ENCODE measurements around the gene KCNAB3. TPM values are rescaled to one million over a fixed set of nuclear protein-coding genes. Genes with fewer than 3 reads are reported as not detected.

KCNAB3 gene
- total RNA-seq, 1 donor from 2014 or later, result 0.20 TPM

DNA sequence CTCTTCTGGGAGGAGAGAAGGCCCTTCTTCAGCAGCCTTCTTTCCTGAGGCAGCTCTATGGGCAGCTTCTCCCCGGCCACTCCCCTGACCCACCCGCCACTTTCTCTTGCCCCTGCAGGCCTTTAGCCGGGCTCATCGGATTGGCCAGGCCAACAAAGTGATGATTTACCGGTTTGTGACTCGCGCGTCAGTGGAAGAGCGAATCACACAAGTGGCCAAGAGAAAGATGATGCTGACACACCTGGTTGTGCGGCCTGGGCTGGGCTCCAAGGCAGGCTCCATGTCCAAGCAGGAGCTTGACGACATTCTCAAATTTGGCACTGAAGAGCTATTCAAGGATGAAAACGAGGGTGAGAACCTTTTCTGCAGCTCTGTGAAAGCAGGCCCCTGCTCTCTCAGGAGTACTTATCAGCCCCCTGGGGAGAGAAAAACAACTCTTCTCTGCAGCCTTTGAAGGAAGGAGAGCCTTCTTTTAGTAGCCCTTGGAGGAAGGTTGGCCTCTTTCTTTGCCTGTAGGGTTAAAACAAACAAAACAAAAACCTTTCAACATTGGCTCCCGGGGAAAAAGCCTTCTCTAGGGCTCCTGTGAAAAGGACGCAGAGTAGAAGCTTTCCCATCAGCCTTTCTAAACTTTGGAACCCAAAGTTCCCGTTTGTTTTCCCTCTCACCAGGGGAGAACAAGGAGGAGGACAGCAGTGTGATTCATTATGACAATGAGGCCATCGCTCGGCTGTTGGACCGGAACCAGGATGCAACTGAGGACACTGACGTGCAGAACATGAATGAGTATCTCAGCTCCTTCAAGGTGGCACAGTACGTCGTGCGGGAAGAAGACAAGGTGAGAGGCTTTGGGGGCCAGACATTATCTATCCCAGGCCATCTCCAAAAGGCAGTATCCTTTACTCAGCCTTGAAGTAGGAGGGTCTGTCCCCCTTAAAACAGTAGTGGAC lies 26.2 kb downstream of the KCNAB3 start:
- no peak for DNase-seq (ENCODE audit: low read depth, low spot score)

GRCh38 chr17:7897773-7898172 lies 31.9 kb downstream of the KCNAB3 start:
- DNase-seq (ENCODE audit: low read depth, low spot score), result no peak

GRCh38 chr17:7897090-7897489 lies 32.6 kb downstream of the KCNAB3 start:
- DNase-seq (ENCODE audit: low read depth, low spot score), result no peak

- no peak for DNase-seq (ENCODE audit: low read depth, low spot score)
These were observed 34.8 kb downstream of the KCNAB3 start for GRCh38 chr17:7894866-7895265.

DNA sequence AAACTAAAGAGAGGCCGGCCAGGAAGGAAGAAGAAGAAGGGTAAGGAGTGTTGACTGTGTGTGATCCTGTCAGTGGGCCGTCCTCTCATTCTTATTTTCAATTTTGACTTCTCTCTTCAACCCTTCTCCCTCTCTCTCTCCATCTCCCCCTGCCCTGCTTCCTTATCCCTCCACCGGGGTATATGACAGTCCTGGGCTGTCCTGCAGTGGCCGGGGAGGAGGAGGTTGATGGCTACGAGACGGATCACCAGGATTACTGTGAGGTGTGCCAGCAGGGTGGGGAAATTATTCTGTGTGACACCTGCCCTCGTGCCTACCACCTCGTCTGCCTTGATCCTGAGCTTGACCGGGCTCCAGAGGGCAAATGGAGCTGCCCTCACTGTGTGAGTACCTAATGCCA lies 35.4 kb downstream of the KCNAB3 start:
- DNase-seq (ENCODE audit: low read depth, low spot score), result no peak

GRCh38 chr17:7893187-7893880 lies 36.3 kb downstream of the KCNAB3 start:
- no peak for DNase-seq (ENCODE audit: low read depth, low spot score)

GRCh38 chr17:7889166-7889955 lies 40.3 kb downstream of the KCNAB3 start:
- peak; percentile 81 for DNase-seq (ENCODE audit: low read depth, low spot score)

- DNase-seq (ENCODE audit: low read depth, low spot score), result no peak
These were observed 41.3 kb downstream of the KCNAB3 start, which contains the start of gene CHD3 for GRCh38 chr17:7888184-7888920. Gene CHD3, plus strand, starts transcription at chr17:7888789. Its CDS starts 212 bp downstream, at chr17:7889001.

DNA sequence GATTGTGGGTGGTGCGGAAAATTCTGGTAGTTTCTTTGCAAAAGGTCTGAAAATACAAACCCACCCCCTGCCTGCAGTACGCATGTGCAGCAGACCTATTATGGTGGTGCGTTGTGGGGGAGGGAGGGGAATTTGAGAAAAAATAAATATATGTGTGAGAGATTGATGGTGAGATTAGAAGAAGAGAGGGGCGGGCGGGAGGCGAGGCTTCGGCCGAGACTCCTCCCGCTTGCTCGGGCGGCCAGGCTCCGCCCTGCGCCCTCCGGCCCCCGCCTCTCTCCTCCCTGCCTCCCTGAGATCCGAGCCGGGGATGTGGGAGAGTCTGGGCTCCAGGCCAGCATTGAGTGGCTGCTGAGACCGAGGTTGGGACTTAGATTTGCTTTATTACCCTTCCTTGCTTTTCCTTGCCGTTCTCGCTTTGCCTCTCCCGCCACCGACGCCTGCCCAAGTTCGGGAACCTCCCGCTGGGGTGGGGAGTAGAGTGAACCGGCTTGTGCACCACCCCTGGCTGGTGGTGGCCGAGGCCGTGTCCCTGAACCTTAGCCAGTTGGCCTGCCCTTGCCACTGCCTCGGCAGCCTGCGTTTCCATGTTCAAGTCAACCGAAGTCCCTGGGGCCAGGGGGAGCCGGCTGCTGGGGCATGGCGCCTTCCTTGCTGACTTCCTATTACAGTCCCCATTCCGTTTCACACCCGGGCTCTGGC lies 42.0 kb downstream of the KCNAB3 start:
- DNase-seq (ENCODE audit: low read depth, low spot score), result peak; percentile 94

DNA sequence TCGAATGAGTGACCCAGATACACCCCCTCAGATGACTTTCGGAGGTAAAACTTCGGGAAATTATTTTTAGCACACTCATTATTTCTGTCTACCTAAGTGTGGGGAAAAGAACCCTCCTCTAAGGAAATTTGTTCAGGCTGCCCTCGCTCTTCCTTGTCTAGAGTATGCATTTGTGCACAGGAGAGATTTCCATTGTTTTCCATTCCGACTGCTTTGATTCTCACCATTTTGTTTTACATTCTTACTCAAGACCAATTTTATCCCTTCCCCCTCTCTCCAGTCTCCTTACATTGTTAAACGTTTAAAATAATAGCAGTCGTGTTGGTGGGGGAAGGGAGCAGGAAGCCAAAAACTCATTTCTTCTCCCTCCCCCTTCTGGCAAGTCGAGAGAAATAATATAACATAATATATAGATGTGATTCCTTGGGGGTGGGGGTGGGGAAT lies 42.6 kb downstream of the KCNAB3 start:
- no peak for DNase-seq (ENCODE audit: low read depth, low spot score)

- DNase-seq (ENCODE audit: low read depth, low spot score), result no peak
These were observed 43.2 kb downstream of the KCNAB3 start for GRCh38 chr17:7886227-7887037.

- DNase-seq (ENCODE audit: low read depth, low spot score), result no peak
These were observed 44.1 kb downstream of the KCNAB3 start for GRCh38 chr17:7885367-7886226.

- DNase-seq (ENCODE audit: low read depth, low spot score), result no peak
These were observed 44.9 kb downstream of the KCNAB3 start for GRCh38 chr17:7884581-7885366.

DNA sequence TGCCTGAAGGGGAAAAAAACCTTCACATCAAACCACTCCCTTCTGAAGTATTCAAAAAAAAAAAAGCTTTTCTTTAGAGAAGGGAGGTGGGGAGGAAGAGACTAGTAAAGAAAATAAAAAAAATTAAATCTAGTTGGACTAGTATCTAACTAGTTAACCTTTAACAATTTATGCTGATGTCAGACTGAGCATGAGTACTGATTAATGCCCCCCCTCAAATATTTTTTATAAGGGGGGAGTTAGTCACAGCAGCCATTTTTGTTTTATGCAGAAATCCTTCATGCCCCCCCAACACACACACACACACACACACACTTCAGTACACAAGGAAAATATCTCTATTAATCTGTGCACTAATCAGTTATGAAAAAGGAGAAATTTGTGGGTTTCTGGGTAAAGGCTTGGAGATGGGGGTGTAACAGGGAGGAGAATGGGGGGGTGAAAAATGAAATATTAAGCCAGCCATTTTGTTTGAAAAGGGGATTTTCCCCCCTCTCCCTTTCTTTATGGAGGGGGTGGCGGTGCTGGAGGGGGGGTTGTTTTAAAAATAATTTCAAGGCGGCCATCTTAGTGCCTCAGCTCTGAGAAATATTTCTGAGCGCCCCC lies 45.8 kb downstream of the KCNAB3 start:
- no peak for DNase-seq (ENCODE audit: low read depth, low spot score)

GRCh38 chr17:7882629-7883028 lies 47.0 kb downstream of the KCNAB3 start:
- no peak for DNase-seq (ENCODE audit: low read depth, low spot score)

- no peak for DNase-seq (ENCODE audit: low read depth, low spot score)
These were observed 47.6 kb downstream of the KCNAB3 start for GRCh38 chr17:7882068-7882467.
